Left colon (tissue), 2 donors: ENCODE measurements around the gene ANKS1B. TPM values are rescaled to one million over a fixed set of nuclear protein-coding genes. Genes with fewer than 3 reads are reported as not detected.

ENCODE experiments used
- ATAC-seq: fragments of 200-7000 bp; cut with Tn5 transposase; one replicate; pipeline ENCODE4 v1.9.1; 2020; ENCODE audit warnings: mild to moderate bottlenecking, moderate library complexity
- DNase-seq, 2 donors: peaks; one replicate each; pipeline ENCODE4 v3.0.0-alpha.2; 2020
- intact Hi-C, 2 donors: fragments of 100-400 bp; cut with DNase I in 1 of 2; cut with micrococcal nuclease in 1 of 2; formaldehyde crosslinking; loops; one replicate each; pipeline versions ENCODE4 v1.11.2 to v1.14.0; 2022; cut with DNase I, micrococcal nuclease
- total RNA-seq, 2 donors: library from RNA; stranded (reverse); fragmentation: NEBNext Ultra II Directional; extraction: Animal tissue kit (Norgen Biotek cat#: 25700); gene quantifications; one replicate each; pipeline ENCODE4 v1.2.1, GENCODE V29; 2021
- donor health status: DM: no; HTN: no; CAD: no.
- donor health status: DM: yes; HTN: yes; CAD: no.

ANKS1B gene
- total RNA-seq, 2 donors from 2014 or later, result 1.1 to 4.1 TPM

GRCh38 chr12:99444859-99445316 is 539.8 kb downstream of the ANKS1B start:
- intact Hi-C loops, result no loop called here
- no peak for DNase-seq
- ATAC-seq, result no peak

DNA sequence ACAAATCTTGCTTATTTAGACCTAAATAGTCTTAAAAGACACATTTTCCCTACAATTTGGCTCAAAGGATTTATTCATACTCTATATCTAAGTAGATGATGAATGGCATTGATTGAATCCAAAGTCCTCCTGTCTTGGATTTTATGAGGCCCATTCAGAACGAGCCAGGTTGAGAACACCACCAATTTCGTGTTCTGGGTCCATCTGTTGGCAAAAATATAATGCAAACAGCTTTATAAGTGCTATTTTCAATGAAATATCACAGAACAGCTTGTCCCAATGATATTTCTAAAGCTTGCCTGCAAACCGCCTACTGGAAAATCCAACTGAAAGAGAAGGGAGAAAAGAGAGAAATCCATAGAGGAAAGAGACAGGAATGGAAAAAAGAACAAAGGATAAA is 542.0 kb downstream of the ANKS1B start:
- intact Hi-C loops, result no loop called here
- no peak for DNase-seq
- ATAC-seq, result no peak

GRCh38 chr12:99439399-99439798 is 545.3 kb downstream of the ANKS1B start:
- no peak for DNase-seq
- no peak for ATAC-seq
- intact Hi-C loops, result no loop called here

DNA sequence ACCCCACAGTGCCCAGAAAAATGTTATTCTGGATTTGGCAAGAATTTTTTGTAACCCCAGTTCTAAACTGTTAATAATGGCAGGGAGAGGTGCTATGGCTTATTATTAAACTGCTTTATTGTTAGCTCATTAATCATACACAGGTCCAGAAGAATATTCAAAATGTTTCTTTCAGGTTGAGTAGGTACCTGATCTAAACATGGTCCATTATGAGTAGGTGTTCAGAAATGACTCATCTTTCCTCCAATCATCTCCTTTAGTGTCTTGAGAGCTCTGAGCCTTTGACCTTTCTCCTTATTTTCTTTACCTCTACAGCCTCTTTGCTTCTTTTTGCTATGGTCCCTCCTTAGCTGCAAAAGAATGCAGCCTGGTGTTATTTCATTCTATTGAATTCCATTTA is 548.2 kb downstream of the ANKS1B start:
- ATAC-seq, result no peak
- DNase-seq, result no peak
- intact Hi-C loops, result no loop called here

- DNase-seq (no peak), ATAC-seq (no peak)
- intact Hi-C loops, result no loop called here
Observed at GRCh38 chr12:99435095-99435791, 549.5 kb downstream of the ANKS1B start.

- ATAC-seq, result no peak
Observed at GRCh38 chr12:99433155-99433554, 551.6 kb downstream of the ANKS1B start.

GRCh38 chr12:99431203-99431602 is 553.5 kb downstream of the ANKS1B start:
- ATAC-seq, result no peak
- intact Hi-C loops, result no loop called here
- DNase-seq, result no peak

More at GRCh38 chr12:99433155-99433554, 551.6 kb downstream of the ANKS1B start:
- intact Hi-C loops, result no loop called here
- DNase-seq, result no peak

GRCh38 chr12:99427104-99427503 is 557.6 kb downstream of the ANKS1B start:
- ATAC-seq (no peak), DNase-seq (no peak)
- intact Hi-C loops, result no loop called here

GRCh38 chr12:99418379-99418778 is 566.4 kb downstream of the ANKS1B start:
- ATAC-seq, result no peak
- DNase-seq, result no peak
- intact Hi-C loops, result no loop called here

GRCh38 chr12:99413751-99414150 is 571.0 kb downstream of the ANKS1B start:
- intact Hi-C loops, result no loop called here
- DNase-seq (no peak), ATAC-seq (no peak)

- DNase-seq (no peak), ATAC-seq (no peak)
- intact Hi-C loops, result no loop called here
Observed at GRCh38 chr12:99393763-99394162, 591.0 kb downstream of the ANKS1B start.

- intact Hi-C loops, result no loop called here
- no peak for DNase-seq
- ATAC-seq, result no peak
Observed at GRCh38 chr12:99392091-99392850, 592.5 kb downstream of the ANKS1B start.

DNA sequence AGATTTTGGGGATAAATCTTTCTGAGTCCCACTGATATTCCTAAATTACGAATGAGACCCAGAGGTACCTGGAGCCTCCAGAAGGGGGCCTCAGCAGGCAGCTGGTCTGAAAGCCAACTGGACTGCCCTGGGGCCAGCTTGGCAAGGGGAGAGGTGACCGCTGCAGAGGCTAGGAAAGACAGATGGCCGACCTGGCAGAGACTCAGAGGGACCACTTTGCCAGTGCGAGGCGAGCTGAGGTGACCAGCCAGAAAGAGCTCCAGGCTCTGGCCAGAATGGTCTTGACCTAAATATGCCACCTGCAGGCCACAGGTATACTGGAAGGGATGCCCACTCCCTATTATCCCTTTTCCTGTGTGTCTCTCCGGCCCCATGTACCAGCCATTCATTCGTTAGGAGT is 594.0 kb downstream of the ANKS1B start:
- intact Hi-C loops, result no loop called here
- ATAC-seq (no peak), DNase-seq (no peak)

DNA sequence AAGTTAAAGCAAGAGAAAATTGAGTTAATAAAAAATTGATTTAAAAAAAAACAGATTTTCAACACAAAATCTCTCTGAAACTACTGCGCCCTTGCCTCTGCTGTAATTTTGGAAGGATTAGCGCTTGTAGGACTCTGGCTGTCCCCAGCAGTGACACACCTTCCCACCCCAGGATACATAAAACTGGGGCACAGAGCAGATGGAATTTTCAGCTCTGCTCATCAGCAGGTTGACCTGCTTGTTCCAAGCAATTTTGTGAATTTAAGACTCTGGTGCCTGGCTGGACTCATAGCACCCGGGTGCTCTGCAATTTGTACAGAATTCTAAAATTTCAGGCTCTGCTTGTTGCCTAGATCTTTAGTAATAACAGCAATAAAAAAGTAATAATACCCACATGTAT is 595.0 kb downstream of the ANKS1B start:
- intact Hi-C loops, result no loop called here
- DNase-seq (no peak), ATAC-seq (no peak)

DNA sequence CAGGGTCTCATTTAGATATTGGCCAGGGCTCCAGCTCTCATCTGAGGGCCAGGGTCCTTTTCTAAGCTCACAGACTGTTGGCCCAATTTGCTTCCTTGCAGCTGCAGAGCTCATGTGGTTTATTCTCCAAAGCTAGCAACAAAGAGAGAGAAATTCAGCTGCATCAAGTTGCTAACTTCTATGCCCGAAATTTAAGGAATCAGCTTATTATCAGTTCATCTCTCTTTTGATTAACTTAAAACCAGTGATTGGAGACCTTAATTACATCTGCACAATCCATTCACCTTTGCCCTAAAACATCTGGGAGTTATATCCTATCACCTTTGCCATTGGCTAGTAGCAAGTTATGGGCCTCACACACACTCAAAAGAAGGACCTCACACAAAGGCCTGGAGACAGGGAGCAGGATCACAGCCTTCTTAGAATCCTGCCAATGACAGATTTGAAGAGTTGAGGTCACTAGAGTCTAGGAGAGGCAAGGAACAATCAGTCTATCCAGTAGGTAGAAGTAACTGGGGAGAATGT is 596.0 kb downstream of the ANKS1B start:
- DNase-seq, result no peak
- no peak for ATAC-seq
- intact Hi-C loops, result no loop called here

- ATAC-seq (no peak), DNase-seq (no peak)
- intact Hi-C loops, result no loop called here
Observed at GRCh38 chr12:99387661-99388060, 597.1 kb downstream of the ANKS1B start.

- ATAC-seq (no peak), DNase-seq (no peak)
- intact Hi-C loops, result no loop called here
Observed at GRCh38 chr12:99386907-99387306, 597.8 kb downstream of the ANKS1B start.

DNA sequence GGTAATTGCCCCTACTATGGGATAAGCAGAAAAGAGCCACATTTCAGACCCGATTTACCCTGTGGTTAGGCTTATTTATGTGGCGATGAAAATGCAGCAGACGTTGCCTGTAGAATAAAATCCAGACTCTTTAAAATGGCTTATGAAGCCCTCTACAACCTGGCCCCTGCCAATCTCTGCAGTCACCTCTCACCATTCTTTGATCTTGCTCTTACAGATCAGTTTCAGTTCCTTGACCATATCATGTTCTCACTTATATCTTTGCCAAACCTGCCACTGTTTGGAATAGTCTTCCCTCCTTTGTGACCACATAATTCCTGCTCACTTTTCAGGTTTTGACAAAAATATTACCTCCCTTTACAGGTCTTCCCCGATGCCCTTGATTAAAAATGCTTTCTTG is 601.5 kb downstream of the ANKS1B start:
- intact Hi-C loops, result no loop called here
- DNase-seq (no peak), ATAC-seq (no peak)

DNA sequence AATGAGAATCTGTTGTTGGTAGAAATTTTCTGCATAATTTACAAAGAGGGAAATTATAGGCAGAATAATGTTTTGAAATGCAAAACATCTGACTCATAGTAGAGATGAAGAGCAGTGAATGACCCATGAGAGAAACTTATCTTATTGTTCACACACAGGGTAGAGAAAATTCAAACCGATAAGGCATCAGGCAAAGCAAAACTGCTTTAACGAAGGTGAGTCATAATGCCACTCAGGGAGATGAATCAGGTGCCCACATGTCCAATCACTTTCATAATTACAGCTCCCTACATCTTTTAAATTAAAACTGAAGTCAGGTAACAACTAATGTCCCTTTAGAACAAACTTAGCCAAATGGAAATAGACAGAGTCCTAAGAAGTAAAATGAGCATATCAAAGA is 602.7 kb downstream of the ANKS1B start:
- intact Hi-C loops, result no loop called here
- DNase-seq (no peak), ATAC-seq (no peak)

DNA sequence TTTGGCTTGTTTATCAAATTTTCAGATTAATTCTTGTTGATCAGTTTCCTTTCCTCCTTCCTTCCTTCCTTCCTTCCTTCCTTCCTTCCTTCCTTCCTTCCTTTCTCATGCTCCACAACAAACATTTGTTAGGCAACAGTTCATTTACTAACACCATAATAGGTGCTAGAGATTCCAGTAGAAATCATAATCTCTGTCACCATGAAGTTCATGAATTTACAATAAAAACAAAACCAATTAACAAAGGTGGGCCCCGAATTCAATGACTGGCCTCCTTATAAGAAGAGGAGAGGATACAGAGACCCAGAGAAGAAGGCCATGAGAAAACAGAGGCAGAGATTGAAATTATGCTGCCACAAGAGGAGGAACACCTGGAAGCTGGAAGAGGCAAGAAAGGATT is 604.0 kb downstream of the ANKS1B start:
- ATAC-seq (no peak), DNase-seq (no peak)
- intact Hi-C loops, result no loop called here
